Lower leg skin (tissue), 3 donors: ENCODE measurements around the gene STX16.

Experiments used
- POLR2A ChIP-seq, 2 donors: fragments of 450-650 bp; IDR thresholded peaks; one replicate each; pipeline ENCODE4 v1.6.1; 2016 to 2017; ENCODE audit warnings: antibody characterized with exemption in 2 of 2, mild to moderate bottlenecking in 1 of 2, moderate library complexity in 1 of 2
- TF ChIP-seq, protein P1 (sequence below), 3 donors: fragments of 450-650 bp; IDR thresholded peaks; one replicate each; pipeline ENCODE4 v1.5.1; 2016; ENCODE audit warnings: antibody characterized with exemption in 3 of 3, mild to moderate bottlenecking in 3 of 3, moderate library complexity in 2 of 3

DNA sequence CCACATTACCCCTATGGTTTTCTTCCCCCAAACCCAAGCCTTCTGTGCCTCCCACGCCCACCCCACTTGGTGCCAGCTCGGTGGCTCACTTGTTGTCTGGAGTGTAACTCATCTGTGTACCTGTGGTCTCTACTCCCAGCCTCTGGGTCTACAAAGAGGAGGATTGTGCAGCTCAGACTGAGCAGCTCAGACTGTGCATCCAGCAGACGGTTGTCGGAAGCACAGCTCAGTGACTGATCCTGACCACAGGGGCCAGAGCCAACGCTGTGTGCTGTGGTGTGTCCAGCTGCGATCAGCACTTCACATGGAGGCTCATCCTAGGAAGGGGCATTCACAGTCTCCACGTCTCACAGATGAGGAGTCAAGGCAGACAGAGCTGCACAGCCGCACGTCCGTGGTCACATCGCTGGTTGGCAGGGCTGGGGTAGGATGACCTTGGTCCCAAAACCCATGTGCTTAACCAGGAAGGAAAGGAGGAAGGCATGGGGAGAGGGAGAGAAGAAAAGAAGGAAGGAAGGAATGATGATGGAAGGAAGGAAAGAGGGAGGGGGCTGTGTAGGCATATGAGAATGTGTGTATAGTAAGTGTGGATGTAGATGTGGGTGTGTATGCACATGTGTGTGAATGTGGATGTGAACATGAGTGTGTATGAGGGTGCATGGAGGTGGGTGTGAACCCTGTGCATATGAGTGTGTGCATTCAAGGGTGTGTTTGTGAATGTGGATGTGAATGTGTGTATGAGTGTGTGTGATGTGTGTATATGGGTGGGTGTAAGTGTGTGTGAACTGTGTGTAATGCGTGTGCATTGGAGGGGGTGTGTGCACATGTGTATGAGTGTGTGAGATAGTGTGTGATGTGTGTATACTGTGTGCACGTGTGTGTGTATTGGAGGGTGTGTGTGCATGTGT lies 28.2 kb upstream of the STX16 start:
- TF ChIP-seq POLR2A (IDR thresholded peaks at IDR 0.05): no peak
- TF ChIP-seq, protein P1, sequence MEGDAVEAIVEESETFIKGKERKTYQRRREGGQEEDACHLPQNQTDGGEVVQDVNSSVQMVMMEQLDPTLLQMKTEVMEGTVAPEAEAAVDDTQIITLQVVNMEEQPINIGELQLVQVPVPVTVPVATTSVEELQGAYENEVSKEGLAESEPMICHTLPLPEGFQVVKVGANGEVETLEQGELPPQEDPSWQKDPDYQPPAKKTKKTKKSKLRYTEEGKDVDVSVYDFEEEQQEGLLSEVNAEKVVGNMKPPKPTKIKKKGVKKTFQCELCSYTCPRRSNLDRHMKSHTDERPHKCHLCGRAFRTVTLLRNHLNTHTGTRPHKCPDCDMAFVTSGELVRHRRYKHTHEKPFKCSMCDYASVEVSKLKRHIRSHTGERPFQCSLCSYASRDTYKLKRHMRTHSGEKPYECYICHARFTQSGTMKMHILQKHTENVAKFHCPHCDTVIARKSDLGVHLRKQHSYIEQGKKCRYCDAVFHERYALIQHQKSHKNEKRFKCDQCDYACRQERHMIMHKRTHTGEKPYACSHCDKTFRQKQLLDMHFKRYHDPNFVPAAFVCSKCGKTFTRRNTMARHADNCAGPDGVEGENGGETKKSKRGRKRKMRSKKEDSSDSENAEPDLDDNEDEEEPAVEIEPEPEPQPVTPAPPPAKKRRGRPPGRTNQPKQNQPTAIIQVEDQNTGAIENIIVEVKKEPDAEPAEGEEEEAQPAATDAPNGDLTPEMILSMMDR (IDR thresholded peaks at IDR 0.05): no peak
